HepG2 (cell line): ENCODE measurements around the gene SLC17A9. TPM values are rescaled to one million over a fixed set of nuclear protein-coding genes. Genes with fewer than 3 reads are reported as not detected.

Experiments used
- ATAC-seq: fragments of 200-7000 bp; cut with Tn5 transposase; 3 replicates; pipeline ENCODE4 v1.9.1; 2020; ENCODE audit warnings: mild to moderate bottlenecking, moderate library complexity
- BruUV-seq: library from RNA; stranded (reverse); fragments of 400-500 nt; replicated peaks from 2 replicates; lab custom pipeline; 2021; lab: Mats Ljungman, UMichigan
- CTCF ChIA-PET: fragments of 300-600 bp; formaldehyde crosslinking; extraction: SDS; loops from one replicate; lab custom pipeline; 2021; ENCODE audit warnings: low total read pairs, inconsistent platforms, low intra/inter-chr PET ratio; lab: Yijun Ruan, JAX
- POLR2A ChIA-PET: fragments of 350-600 bp; sonication (Branson Sonifier 250); formaldehyde crosslinking; loops from one replicate; lab custom pipeline; 2020; ENCODE audit warnings: antibody characterized with exemption, inconsistent platforms; lab: Yijun Ruan, JAX
- DNase-seq: peaks from one replicate; pipeline ENCODE4 v3.0.0-alpha.2; 2015; ENCODE audit warnings: low spot score
- FAIRE-seq: peaks from 3 replicates; lab custom pipeline; 2011; peaks lifted over from hg19 to GRCh38; lab: Jason Lieb, UNC
- H2AFZ ChIP-seq: one replicate; pipeline ENCODE4 v1.6.1; 2011; ENCODE audit warnings: low read length, inconsistent platforms
- H3K27ac ChIP-seq: fragments of 300-600 bp; 3 replicates; pipeline ENCODE4 v1.8.0; 2011; ENCODE audit warnings: mixed run types, mild to moderate bottlenecking, mixed read lengths, low read length, inconsistent platforms; ENCODE audit not compliant: insufficient read depth; ENCODE audit errors: extremely low read length
- H3K27me3 ChIP-seq, 2 experiments: fragments of 200-600 bp in 1 of 2; 2 replicates in 1 of 2; 3 replicates in 1 of 2; pipeline versions ENCODE4 v1.6.0 to v1.8.0; 2011; ENCODE audit warnings: low read length in 2 of 2, mild to moderate bottlenecking in 2 of 2, moderate library complexity in 2 of 2, inconsistent platforms in 1 of 2; ENCODE audit not compliant: insufficient read depth in 2 of 2, control insufficient read depth in 1 of 2
- H3K36me3 ChIP-seq, 2 experiments: fragments of 200-600 bp in 1 of 2; replicated peaks in 1 of 2; 2 replicates in 1 of 2; 3 replicates in 1 of 2; pipeline versions ENCODE4 v1.5.1 to v1.8.0; 2011; ENCODE audit warnings: low read length in 2 of 2, inconsistent platforms in 1 of 2; ENCODE audit not compliant: insufficient read depth in 2 of 2, control insufficient read depth in 1 of 2
- H3K4me1 ChIP-seq: 2 replicates; pipeline ENCODE4 v1.5.1; 2012; ENCODE audit warnings: low read length, inconsistent platforms; ENCODE audit not compliant: insufficient read depth
- H3K4me2 ChIP-seq: 2 replicates; pipeline ENCODE4 v1.6.0; 2011; ENCODE audit warnings: low read depth, low read length, inconsistent platforms
- H3K4me3 ChIP-seq, 3 experiments: fragments of 200-600 bp in 1 of 3; sonication (generic), shearing (Covaris generic) in 1 of 3; replicated peaks in 1 of 3; 2 replicates each; pipeline ENCODE4 v1.5.1; 2011 to 2016; ENCODE audit warnings: low read length in 3 of 3, inconsistent platforms in 2 of 3, low read depth in 2 of 3, mild to moderate bottlenecking in 2 of 3, control low read depth in 1 of 3, mixed read lengths in 1 of 3; ENCODE audit not compliant: insufficient read depth in 1 of 3
- H3K79me2 ChIP-seq: one replicate; pipeline ENCODE4 v1.6.1; 2011; ENCODE audit warnings: low read length, inconsistent platforms; ENCODE audit not compliant: insufficient read depth
- H3K9ac ChIP-seq: 2 replicates; pipeline ENCODE4 v1.6.0; 2011; ENCODE audit warnings: mild to moderate bottlenecking, low read depth, low read length, inconsistent platforms; ENCODE audit not compliant: insufficient read depth
- H3K9me3 ChIP-seq: 2 replicates; pipeline ENCODE4 v1.5.1; 2012; ENCODE audit warnings: mild to moderate bottlenecking, low read length
- H4K20me1 ChIP-seq: 2 replicates; pipeline ENCODE4 v1.6.0; 2011; ENCODE audit warnings: inconsistent platforms, mild to moderate bottlenecking, low read length, moderate library complexity; ENCODE audit not compliant: insufficient read depth
- MXD4 ChIP-seq: IDR thresholded peaks from 2 replicates; pipeline ENCODE4 v1.6.1; 2016; ENCODE audit warnings: mild to moderate bottlenecking, missing biosample characterization, missing genetic modification reagents
- NPAS2 ChIP-seq: sonication (generic); formaldehyde crosslinking; IDR thresholded peaks from 2 replicates; pipeline ENCODE4 v1.8.0; 2022; ENCODE audit warnings: mild to moderate bottlenecking, missing genetic modification reagents, borderline replicate concordance
- POLR2G ChIP-seq: fragments of 200-400 bp; formaldehyde crosslinking; IDR thresholded peaks from 2 replicates; pipeline ENCODE4 v1.6.1; 2018; ENCODE audit warnings: mild to moderate bottlenecking, low read depth, low read length, moderate library complexity
- RORA ChIP-seq: sonication (generic); formaldehyde crosslinking; IDR thresholded peaks from 2 replicates; pipeline ENCODE4 v1.5.0; 2020; ENCODE audit warnings: mild to moderate bottlenecking, missing genetic modification reagents, moderate library complexity
- YY1 ChIP-seq: IDR thresholded peaks from 2 replicates; pipeline ENCODE4 v1.6.1; 2011; ENCODE audit warnings: low read length, low read depth, moderate library complexity, mild to moderate bottlenecking; ENCODE audit not compliant: insufficient read depth, insufficient replicate concordance
- ZBTB3 ChIP-seq: sonication (generic); formaldehyde crosslinking; IDR thresholded peaks from 2 replicates; pipeline ENCODE4 v1.4.0; 2020; ENCODE audit warnings: low read depth, mild to moderate bottlenecking, moderate library complexity, missing genetic modification reagents, borderline replicate concordance
- ZNF136 ChIP-seq: sonication (generic); formaldehyde crosslinking; IDR thresholded peaks from 2 replicates; pipeline ENCODE4 v1.8.1; 2022; ENCODE audit warnings: low read depth, mild to moderate bottlenecking, moderate library complexity, missing genetic modification reagents
- ZNF446 ChIP-seq: sonication (generic); formaldehyde crosslinking; IDR thresholded peaks from 2 replicates; pipeline ENCODE4 v1.5.0; 2020; ENCODE audit warnings: mild to moderate bottlenecking, missing genetic modification reagents
- ZNF816 ChIP-seq: sonication (generic); formaldehyde crosslinking; IDR thresholded peaks from 2 replicates; pipeline ENCODE4 v1.8.0; 2022; ENCODE audit warnings: missing genetic modification reagents, mild to moderate bottlenecking, borderline replicate concordance
- whole genome bisulfite sequencing: methylation state at CpG from one replicate; pipeline ENCODE4 v1.1.6; 2017; ENCODE audit warnings: low lambda C conversion rate; 5-methylcytosine and 5-hydroxymethylcytosine counted together
- in situ Hi-C: cut with HindIII; loops from 2 replicates; pipeline ENCODE4 v1.10.0; 2017; ENCODE audit warnings: low pct_unique_long_range_greater_than_20kb; ENCODE audit not compliant: extremely low pct_ligation_motif_present
- intact Hi-C: fragments of 100-400 bp; cut with micrococcal nuclease; formaldehyde crosslinking; loops from one replicate; pipeline ENCODE4 v1.10.0; 2022; ENCODE audit not compliant: unreplicated experiment
- polyA plus RNA-seq, 8 experiments: library from polyadenylated mRNA; depleted of rRNA in 3 of 8; stranded (reverse) in 7 of 8; unstranded in 1 of 8; fragments of >200 nt; fragmentation: Illumina TruSeq in 4 of 8; extraction: Trizol in 4 of 8; gene quantifications; 2 replicates each; pipeline versions ENCODE4 v1.2.1 to v1.2.3, GENCODE V29; 2011 to 2016; ENCODE audit warnings: low read depth in 4 of 8, missing spikeins in 1 of 8, mixed read lengths in 1 of 8; ENCODE audit not compliant: insufficient read depth in 1 of 8
- total RNA-seq, 5 experiments: library from RNA; depleted of rRNA; stranded (reverse); fragments of >200 nt; fragmentation: Illumina TruSeq; extraction: Trizol; gene quantifications; 2 replicates each; pipeline ENCODE4 v1.2.3, GENCODE V29; 2016; ENCODE audit warnings: low read depth in 1 of 5
- TF ChIP-seq, protein P1 (sequence below): sonication (generic); formaldehyde crosslinking; IDR thresholded peaks from 2 replicates; pipeline ENCODE4 v1.9.0; 2021; ENCODE audit warnings: missing genetic modification reagents, mild to moderate bottlenecking, borderline replicate concordance
- TF ChIP-seq, protein P2 (sequence below): sonication (generic); formaldehyde crosslinking; IDR thresholded peaks from 2 replicates; pipeline ENCODE4 v1.8.1; 2023; ENCODE audit warnings: mild to moderate bottlenecking, missing genetic modification reagents
- TF ChIP-seq, protein P3 (sequence below): sonication (generic); formaldehyde crosslinking; IDR thresholded peaks from 2 replicates; pipeline ENCODE4 v1.5.1; 2020; ENCODE audit warnings: mild to moderate bottlenecking, missing genetic modification reagents

Gene SLC17A9
- total and polyA plus RNA-seq, 2 of the 13 experiments (the other 11 are each of a cell fraction or from before 2014, with no cell fraction given) = 110 to 191 TPM

DNA sequence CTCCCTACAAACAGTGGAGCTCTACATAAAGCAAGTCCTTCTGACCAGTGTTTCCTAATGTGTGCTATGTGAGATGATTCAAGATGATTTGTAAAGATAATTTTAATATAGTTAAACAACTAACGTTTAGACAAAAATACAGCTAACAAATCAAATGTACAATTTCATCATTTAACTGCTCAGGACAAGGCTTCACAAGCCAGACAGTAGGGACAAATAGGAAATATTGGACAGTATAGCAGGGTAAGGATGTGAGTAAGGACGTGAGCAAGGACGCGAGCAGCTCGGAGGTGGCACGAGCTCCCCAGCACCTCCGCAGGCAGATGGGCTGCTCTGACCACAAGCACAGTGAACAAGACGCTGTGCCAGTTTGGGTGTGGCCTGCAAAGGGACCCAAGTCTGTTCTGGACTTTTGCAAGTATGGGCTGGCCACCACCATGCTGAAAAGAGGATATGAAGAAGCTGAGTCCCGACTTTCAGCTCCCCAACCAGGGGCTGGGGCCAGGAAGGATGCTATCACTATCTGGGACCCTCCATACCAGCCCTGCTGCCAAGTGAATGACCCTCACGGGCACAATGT lies 40.7 kb upstream of the SLC17A9 start:
- in situ Hi-C loops = no loop called here
- peaks cover 82% of the 10 kb centered on the region for H4K20me1 ChIP-seq
- POLR2A ChIA-PET = interaction anchor here (3.9 to 6.3 kb wide), 2 partner anchors 26 to 43 kb away, joined by 19 to 54 read pairs; partner anchors contain the start of genes GID8 and SLC17A9
- TF ChIP-seq POLR2G (peak; percentile 11; the same call in 1 of the 2 replicates), MXD4 (no peak), ZNF446 (0 out of 2 replicates have a peak, but pooled peaks have one; percentile 8), ZNF816 (no peak), RORA (CRISPR knock-in tag) (no peak), YY1 (no peak), ZNF136 (CRISPR knock-in tag) (no peak), NPAS2 (CRISPR knock-in tag) (peak; percentile 61; the same call in 1 of the 2 replicates), ZBTB3 (no peak)
- TF ChIP-seq, protein P1, sequence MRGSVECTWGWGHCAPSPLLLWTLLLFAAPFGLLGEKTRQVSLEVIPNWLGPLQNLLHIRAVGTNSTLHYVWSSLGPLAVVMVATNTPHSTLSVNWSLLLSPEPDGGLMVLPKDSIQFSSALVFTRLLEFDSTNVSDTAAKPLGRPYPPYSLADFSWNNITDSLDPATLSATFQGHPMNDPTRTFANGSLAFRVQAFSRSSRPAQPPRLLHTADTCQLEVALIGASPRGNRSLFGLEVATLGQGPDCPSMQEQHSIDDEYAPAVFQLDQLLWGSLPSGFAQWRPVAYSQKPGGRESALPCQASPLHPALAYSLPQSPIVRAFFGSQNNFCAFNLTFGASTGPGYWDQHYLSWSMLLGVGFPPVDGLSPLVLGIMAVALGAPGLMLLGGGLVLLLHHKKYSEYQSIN (CRISPR knock-in tag) = no peak
- TF ChIP-seq, protein P2, sequence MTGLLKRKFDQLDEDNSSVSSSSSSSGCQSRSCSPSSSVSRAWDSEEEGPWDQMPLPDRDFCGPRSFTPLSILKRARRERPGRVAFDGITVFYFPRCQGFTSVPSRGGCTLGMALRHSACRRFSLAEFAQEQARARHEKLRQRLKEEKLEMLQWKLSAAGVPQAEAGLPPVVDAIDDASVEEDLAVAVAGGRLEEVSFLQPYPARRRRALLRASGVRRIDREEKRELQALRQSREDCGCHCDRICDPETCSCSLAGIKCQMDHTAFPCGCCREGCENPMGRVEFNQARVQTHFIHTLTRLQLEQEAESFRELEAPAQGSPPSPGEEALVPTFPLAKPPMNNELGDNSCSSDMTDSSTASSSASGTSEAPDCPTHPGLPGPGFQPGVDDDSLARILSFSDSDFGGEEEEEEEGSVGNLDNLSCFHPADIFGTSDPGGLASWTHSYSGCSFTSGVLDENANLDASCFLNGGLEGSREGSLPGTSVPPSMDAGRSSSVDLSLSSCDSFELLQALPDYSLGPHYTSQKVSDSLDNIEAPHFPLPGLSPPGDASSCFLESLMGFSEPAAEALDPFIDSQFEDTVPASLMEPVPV (CRISPR knock-in tag) = 0 out of 2 replicates have a peak, but pooled peaks have one; percentile 32
- TF ChIP-seq, protein P3, sequence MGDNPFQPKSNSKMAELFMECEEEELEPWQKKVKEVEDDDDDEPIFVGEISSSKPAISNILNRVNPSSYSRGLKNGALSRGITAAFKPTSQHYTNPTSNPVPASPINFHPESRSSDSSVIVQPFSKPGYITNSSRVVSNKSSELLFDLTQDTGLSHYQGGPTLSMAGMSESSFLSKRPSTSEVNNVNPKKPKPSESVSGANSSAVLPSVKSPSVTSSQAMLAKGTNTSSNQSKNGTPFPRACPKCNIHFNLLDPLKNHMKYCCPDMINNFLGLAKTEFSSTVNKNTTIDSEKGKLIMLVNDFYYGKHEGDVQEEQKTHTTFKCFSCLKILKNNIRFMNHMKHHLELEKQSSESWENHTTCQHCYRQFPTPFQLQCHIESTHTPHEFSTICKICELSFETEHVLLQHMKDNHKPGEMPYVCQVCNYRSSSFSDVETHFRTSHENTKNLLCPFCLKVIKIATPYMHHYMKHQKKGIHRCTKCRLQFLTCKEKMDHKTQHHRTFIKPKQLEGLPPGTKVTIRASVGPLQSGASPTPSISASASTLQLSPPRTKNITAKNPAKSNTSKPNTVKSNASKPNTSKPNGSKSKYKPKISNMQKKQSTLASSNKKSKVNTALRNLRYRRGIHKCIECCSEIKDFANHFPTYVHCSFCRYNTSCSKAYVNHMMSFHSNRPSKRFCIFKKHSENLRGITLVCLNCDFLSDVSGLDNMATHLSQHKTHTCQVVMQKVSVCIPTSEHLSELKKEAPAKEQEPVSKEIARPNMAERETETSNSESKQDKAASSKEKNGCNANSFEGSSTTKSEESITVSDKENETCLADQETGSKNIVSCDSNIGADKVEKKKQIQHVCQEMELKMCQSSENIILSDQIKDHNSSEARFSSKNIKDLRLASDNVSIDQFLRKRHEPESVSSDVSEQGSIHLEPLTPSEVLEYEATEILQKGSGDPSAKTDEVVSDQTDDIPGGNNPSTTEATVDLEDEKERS = no peak

More for the DNA sequence above, 40.7 kb upstream of the SLC17A9 start:
- Histone ChIP-seq H3K79me2 (peaks cover 96% of the 10 kb centered on the region), H3K36me3 (peaks cover 61 to 69% of the 10 kb centered on the region in 2 experiments), H3K4me2 (no peak overlapping the region), H3K4me3 (no peak overlapping the region), H2AFZ (no peak overlapping the region), H3K27ac (no peak overlapping the region), H3K9ac (no peak overlapping the region), H3K4me1 (peaks cover 43% of the 10 kb centered on the region), H3K9me3 (no peaks in the 10 kb centered on the region), H3K27me3 (no peaks in the 10 kb centered on the region)
- DNase-seq (no peak), ATAC-seq (no peak), FAIRE-seq (no peak)
- intact Hi-C loops = no loop called here
- no TSS peak for BruUV-seq
- CTCF ChIA-PET = no interaction called here
- 96% methylated on average over 10 of the region's 10 CpGs for WGBS
